Activated CD4-positive, alpha-beta T cell treated with anti-CD3 and anti-CD28 coated beads, Interleukin-2, Interleukin-4, amounts not matched to agents 100 ng/mL and 50 ng/mL, durations not matched to agents 16 hours and 8 hours (primary cell): ENCODE results near the gene AK3.
"Not testable (repeated sequence)": the region's sequence is repeated elsewhere in the genome, so short reads cannot be mapped to it uniquely, and the experiment has no call there.

Experiments
- DNase-seq: peaks from one replicate; pipeline ENCODE4 v3.0.0-alpha.2; 2020; ENCODE audit warnings: low spot score

AK3 gene

DNA sequence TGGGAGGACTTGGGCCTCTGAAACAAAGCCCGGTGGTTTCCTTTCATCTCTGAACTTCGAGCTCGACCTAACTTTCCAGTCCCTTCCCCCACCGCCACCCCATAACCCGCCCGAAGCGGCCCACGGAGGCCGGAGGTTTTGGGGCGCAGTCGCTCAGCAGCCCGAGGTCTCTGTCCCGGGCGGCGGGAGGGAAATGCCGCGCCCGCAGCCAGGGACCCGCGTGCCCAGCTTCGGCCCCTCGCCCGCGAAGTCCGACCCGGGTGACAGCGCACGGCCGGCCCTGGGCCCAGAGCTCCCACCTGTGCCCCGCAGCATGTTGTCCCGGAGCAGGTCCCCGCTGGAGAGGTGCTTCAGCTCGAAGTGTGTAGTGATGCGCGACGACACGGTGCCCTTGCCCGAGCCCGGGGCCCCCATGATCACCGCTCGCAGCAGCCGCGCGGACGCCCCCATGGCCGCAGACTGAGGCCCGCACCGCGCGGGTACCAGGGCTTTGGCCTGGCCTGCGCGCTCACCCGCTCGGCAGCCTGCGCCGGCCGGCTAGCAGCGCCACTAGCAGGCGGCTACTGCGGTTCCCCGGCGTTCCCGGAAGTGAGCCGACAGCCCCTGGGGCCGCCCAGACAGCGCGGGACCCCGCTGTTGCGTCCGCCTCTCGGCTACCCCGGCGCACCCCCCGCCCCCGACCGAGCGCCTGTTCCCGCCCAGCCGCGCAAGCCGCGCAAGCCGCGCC is at the start of gene AK3:
Gene AK3, minus strand, starts transcription at position 565 of the 727 bp plus-strand sequence. Its CDS starts 115 bp downstream, at position 450.
- DNase-seq, result peak; percentile 79

DNA sequence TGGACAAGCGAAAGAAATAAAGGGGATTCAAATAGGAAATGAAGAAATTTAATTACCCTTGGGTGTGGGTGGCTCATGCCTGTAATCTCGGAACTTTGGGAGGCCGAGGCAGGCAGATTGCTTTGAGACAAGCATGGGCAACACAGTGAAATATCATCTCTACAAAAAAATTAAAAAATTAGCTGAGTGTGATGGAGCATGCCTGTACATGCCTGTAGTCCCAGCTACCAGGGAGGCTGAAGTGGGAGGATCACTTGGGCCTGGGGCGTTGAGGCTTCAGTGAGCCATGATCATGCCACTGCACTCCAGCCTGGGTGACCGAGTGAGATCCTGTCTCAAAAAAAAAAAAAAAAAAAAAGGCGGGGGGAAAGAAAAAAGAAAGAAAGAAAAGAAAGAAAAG is 47.7 kb upstream of the AK3 start:
- DNase-seq, result no peak

DNA sequence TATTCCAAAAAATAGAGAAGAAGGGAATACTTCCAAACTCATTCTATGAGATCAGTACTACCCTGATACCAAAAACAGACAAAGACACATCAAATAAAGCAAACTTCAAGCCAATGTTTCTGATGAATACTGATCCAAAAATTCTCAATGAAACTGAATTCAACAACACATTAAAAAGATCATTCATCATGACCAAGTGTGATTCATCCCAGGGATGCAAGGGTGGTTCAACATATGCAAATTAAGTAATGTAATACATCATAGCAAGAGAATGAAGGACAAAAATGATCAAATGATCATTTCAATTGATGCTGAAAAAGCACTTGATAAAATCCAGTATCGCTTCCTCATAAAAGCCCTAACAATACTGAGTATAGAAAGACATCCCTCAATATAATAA is 46.9 kb upstream of the AK3 start:
- DNase-seq, result no peak

DNA sequence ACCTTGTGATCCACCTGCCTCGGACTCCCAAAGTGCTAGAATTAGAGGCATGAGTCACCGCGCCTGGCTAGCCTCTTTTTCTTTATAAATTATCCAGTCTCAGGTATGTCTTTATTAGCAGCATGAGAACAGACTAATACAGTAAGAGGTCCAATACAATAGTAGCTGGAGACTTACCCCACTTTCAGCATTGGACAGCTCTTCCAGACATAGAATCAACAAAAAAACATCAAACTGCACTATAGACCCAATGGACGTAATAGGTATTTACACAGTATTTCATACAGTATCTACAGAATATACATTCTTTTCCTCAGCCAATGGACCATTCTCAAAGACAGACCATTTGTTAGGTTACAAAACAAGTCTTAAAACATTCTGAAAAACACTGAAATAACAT is 45.6 kb upstream of the AK3 start:
- no peak for DNase-seq

DNA sequence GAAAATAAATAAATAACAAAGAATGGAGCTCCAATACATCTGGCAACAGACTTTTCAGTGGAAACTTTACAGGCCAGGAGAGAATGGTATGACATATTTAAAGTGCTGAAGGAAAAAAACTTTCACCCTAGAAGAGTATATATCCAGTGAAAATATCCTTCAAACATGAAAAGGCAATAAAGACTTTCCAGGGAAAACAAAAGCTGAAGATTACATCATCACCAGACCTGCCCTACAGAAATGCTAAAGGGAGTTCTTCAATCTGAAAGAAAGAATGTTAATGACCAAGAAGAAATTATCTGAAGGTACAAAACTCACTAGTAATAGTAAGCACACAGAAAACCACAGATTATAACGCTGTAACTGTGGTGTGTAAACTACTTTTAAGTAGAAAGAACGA is 43.4 kb upstream of the AK3 start:
- no peak for DNase-seq

DNA sequence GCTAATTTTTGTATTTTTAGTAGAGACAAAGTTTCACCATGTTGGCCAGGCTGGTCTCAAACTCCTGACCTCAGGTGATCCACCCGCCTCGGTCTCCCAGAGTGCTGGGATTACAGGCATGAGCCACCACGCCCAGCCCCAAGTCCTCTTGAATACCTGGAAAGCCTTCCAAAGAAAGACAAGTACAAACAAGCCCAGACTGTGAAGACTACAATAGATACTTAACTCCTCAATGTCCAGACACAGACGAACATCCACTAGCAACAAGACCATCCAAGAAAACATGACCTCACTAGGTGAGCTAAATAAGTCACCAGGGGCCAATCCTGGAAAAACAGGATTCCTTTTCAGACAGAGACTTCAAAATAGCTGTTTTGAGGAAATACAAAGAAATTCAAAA is 42.2 kb upstream of the AK3 start:
- DNase-seq, result not testable (repeated sequence)

DNA sequence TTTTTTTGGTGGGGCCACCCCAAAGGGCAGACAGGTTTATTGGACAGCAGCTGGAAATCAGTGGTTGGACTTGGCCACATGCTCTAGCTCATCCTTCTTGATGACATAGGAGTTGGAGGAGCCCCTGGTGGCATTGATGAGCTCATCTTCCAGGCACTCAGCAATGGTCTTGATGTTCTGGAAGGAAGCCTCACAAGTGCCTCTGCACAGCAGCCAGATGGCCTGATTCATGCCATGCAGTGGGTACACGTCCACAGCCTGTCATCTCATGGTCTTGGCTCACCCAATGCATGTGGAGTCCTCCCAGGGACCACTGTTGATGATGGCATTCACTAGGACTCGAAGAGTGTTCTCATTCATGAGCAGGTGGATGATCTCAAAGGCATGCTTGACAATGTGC is 40.4 kb upstream of the AK3 start:
- DNase-seq, result no peak

DNA sequence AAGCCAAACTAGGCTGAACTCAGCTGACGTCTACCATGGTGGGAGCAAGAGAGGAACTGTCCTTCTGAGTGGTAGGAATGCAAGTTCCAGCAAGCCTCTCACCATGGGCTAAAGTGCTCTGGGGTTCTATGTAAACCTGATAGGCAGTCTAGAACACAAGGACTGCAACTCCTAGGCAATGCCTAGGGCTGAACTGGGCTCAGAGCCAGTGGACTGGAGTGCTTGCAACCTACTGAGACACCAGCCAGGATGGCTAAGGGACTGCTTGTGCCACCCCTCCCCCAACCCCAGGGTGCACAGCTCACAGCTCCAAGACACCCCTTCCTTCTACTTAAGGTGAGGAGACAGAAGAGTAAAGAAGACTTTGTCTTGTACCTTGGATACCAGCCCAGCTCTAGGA is 39.6 kb upstream of the AK3 start:
- no peak for DNase-seq

DNA sequence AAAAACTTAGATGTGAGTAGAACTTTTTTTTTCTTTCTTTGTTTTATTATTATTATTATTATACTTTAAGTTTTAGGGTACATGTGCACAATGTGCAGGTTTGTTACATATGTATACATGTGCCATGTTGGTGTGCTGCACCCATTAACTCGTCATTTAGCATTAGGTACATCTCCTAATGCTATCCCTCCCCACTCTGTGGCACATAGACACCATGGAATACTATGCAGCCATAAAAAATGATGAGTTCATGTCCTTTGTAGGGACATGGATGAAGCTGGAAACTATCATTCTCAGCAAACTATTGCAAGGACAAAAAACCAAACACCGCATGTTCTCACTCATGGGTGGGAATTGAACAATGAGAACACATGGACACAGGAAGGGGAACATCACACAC is 34.0 kb upstream of the AK3 start:
- DNase-seq, result not testable (repeated sequence)

DNA sequence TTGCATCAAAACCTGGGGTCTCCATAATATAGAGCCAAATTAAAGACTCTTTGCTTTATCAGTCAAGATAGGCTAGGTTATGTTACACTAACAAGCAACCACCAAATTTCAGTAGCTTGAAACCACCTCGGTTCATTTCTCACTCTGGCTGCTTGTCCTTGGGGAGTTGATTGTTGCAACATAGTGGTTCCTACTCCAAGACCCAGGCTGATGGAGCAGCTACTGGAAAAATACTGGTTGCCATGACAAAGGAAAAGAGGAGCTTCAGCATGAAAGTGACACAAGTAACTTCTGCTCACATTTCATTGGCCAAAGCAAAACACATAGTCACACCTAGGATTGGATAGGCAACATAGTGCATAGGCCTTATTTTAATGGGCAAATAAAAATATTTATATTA is 33.2 kb upstream of the AK3 start:
- DNase-seq, result no peak

DNA sequence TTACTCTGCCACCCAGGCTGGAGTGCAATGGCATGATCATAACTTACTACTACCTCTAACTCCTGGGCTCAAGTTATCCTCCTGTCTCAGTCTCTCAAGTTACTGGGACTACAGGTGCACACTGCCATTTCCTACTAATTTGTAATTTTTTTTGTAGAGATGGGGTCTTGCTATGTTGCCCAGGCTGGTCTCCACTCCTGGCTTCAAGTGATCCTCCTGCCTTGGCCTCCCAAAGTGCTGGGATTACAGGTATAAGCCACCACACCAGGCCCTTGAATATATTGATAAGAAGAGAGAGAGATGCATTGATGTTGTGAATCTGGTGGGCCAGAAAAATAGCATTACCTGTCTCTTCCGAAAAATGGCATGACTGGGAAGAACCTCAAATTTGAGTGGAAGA is 30.8 kb upstream of the AK3 start:
- no peak for DNase-seq

DNA sequence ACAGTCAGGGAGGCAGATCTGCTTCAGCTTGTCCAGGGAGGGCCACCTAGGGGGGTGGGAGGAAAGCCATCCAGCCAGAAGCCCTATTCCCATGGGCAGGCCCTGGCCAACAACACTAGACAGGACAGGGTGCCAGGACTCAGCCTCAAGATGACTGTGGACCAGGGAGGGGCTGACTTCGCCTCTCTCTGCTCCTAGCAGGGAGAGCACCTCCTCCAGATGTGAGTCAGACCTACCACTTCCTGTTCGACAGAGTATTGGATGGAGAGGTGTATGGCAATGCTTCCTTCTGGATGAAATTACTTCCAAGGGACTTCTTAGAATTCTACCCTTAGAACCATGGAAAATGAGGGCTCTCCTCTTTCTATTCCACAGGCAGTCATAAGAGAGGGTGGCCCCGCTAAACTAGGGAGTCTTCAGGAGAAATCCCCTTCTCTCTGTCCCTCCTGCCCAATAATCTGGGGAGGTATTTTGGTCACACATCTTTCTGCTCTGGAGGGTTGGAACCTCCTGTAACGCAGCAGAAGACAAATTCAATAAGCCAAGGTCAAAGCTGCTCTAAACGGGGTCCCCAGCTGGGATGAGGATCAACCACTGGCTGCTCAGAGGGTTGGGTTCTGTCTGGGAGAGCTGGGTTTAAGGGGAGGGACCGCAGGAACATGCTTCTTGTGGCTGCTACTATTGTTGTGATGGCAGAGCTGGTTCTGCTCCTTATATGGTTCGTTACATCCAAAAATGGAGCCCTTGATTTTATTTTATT is 28.5 kb upstream of the AK3 start:
- peak; percentile 28 for DNase-seq

DNA sequence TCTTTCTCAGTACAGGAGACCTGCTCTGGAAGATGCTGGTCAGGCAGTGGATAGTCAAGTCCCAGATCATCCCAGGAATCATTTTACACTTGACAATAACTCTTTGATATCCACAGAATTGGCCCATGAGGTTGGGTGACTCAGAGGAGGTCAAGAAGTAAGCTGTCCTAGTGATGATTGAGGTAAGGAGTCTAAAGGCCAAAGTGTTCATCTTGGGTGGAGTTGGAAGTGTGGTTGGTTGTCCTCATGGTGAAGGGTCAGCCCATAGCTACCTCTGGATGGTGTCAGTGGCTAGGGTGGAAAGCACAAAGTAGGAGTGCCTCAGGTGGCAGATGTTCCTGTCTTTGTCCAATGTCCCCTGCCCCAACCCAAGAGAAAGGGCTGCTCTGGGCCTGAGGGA is 27.7 kb upstream of the AK3 start:
- no peak for DNase-seq

DNA sequence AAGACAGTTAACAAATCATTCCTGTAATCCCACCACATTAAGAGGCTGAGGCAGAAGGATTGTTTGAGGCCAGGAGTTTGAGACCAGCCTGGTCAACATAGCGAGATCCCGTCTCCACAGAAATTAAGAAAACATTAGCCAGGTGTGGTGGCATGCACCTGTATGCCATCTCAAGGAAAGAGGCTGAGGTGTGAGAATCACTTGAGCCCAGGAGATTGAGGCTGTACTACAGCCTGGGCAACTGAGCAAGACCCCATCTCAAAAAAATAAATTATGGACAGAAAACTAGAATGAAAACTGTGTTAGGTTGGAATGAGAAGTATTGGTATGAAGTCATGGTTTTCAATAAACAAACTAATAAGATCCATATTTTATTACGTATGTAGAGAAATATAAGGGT is 23.0 kb upstream of the AK3 start:
- DNase-seq, result no peak

DNA sequence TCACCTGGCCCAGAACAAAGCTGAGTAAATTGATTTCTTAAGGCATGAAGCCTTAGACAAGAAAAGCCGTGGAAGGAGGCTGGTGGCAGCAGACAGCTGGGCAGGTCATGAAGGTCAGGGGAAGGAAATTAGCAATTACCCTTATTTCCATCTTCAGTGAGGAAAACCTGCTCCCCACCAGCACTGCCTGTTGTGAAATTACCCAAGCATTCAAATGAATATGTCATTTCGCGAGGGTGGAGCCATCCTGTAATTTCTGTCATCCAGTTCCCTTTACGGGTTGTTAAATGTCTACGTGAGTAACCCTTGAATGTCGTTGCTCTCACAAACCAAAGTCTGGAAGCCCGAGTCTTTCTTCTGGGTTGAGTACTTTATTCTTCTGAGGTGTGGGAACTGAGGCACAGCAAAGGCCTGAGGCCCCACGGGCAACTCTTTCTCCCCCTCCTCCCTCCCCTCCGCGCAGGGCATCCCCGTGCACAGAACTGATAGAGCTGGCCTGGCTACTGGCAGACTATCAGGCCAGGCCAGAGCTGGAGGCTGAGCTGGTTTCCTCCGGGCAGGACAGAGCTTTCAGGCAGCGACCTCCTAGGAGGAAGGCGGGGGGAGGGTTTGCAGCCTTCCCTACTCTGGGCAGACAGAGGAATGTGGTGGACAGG is 22.0 kb upstream of the AK3 start:
- no peak for DNase-seq

DNA sequence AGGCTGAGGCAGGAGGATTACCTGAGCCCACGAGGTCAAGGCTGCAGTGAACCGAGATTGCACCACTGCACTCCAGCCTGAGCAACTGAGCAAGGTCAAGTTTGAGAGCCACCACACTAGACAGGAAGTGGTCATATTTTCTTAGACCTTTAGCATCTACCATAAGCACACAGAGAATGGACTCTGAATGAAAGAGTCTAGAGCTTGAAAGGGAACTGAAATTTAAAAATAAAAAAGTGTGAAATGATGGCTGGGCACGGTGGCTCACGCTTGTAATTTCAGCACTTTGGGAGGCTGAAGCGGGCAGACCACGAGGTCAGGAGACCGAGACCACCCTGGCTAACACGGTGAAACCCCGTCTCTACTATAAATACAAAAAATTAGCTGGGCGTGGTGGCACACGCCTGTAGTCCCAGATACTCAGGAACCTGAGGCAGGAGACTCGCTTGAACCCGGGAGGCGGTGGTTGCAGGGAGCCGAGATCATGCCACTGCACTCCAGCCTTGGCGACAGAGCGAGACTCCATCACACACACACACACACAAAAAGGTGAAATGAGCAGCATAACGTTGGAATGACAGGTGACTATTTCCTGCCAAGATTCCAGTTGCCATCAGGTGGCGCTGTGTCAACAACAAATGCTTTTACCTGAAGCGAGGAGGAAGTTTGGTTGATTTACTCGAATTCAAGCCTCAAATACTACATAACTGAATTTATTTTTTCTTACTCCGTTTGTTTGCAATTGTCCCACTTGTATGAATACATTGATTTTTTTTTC is 21.3 kb upstream of the AK3 start:
- DNase-seq, result peak; percentile 82

DNA sequence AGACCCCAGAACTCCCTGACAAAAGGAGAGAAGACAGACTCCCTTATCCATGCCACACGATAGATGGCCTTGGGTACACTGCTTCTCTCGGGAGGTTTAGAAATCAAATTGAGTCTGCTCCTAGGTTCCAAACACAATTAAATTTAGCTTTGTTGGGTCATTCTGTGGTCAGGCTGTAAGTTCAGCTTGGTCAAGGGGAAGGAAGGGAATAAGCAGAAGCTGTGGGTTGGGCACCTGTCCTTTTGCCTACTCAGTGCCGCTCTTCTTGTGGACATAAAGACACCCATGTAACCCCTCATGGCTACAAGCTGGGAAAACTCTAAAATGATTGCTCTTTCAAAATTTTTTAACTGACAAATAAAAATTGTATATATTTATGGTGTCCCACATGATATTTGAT is 19.1 kb upstream of the AK3 start:
- DNase-seq, result no peak

DNA sequence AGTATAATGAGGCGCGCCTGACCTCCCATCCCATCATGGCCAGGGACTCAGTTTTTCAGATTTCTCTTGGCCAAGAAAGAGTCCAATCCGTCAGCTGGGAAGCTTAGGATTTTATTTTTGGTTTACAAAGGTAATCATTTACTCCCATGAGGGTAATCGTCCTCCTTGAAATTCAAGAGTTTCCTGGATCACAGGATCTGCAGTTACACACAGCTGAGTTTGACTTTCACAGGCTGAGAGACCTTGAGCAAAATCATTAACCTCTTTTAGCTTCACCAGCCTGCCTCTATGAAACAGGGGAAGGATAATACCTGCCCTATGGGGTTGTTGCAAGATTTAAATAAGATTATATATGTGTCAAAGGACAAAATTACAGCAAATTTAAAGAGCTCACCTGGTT is 15.4 kb upstream of the AK3 start:
- DNase-seq, result no peak

DNA sequence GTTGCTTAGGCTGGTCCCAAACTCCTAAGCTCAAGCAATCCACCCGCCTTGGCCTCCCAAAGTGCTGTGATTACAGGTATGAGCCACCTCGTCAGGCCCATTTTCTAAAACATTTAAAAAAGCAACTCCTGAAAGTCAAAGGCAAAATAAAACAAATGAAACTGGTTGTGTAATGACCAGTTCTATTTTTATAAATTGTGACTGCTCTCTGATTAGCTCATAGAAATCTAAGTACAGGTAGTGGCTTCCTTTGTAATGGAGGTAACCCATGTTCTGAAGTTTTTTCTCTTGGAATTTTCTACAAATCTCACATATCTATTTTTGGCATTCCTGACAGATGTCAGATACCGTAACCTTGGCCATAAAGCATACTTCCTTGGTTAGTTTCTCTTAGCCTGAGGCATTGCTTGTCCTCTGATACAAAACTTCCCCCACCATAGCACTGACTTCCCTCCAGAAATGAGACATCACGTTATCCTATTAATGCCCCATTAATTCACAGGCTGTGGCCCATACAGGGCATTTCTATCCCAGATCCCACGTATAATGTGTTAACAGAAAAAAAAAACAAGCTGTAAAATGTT is 14.1 kb upstream of the AK3 start:
- DNase-seq, result no peak

DNA sequence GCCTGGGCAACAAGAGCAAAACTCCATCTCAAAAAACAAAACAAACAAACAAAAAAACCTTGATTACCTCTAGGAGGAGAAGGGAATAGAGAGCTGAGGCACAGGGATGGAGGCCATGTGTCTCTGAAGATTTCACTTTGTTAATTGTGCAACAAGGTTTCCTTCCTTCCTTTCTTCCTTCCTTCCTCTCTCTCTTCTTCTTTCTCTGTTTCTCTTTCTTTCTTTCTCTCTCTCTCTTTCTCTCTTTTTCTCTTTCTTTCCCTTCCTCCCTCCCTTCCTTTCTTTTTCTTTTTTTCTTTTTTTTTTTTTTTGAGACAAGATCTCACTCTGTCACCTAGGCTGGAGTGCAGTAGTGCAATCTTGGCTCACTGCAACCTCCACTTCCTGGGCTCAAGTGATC is 13.5 kb upstream of the AK3 start:
- not testable (repeated sequence) for DNase-seq

DNA sequence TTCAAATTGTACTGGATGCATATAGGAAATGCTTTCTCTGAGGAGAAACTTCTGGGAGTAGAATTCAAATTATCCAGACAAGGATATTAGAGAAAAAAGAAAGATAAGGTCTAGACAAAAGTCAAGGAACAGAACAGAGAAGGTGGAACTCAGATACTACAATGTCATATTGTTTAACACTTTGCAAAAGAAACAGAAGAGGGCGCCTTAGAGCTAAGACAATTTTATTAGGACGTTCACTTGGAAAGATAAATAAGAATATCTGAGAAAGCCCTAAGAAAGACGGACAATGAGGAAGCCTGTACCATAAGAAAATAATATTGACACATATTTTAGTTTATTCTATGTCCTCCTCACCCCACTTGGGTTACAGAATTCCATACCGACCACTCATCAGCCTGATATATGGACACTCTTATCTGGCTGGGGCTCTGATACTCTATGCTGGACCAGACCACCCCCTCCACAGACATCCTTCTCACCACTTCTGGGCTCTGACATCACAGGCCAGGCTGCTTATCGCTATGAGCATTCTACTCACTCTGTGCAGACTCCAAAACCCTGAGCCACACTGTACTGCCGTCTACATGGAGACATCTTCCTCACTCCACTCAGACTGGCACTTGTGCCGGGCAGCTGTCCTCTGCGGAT is 9.1 kb upstream of the AK3 start:
- peak; percentile 50 for DNase-seq

DNA sequence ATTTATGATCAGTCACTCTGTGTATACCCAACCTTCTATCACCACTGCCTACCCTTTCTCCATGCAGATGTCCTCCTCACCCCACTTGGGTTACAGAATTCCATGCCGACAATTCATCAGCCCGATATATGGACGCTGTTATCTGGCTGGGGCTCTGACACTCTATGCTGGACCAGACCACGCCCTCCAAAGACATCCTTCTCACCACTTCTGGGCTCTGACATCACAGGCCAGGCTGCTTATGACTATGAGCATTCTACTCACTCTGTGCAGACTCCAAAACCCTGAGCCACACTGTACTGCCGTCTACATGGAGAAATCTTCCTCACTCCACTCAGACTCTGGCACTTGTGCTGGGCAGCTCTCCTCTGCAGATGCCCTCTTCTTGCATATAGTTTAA is 7.6 kb upstream of the AK3 start:
- DNase-seq, result no peak
